Measurements from ENCODE around the gene FLACC1.

DNA sequence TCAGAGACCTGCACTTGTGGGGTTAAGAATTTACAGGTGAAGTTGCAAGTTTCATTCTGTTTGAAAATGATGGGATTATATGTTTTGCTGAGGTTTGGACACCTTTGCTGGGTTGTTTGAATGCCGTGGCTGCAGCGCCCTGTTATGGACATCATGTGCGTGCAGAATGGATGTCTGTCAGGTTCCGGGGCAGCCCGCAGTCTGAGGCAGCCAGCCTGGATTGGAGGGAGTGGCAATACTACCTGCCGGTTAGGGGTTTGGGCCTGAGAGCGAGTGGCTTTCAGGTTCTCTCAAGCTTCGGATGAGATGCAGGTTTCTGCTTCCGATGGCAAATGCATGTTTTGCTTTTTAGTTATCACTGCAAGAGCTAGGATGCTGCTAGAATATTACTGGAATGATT is 95.7 kb downstream of the FLACC1 start:
- no peak for TF ChIP-seq GATA2 (IDR thresholded peaks at IDR 0.05; ENCODE audit: low read depth, low read length)
- TF ChIP-seq GATA3 (IDR thresholded peaks at IDR 0.05; ENCODE audit: low read depth, low read length): no peak
